Measurements from ENCODE around the gene OTOF. TPM values are rescaled to one million over a fixed set of nuclear protein-coding genes. Genes with fewer than 3 reads are reported as not detected.

The OTOF gene
- total and polyA plus RNA-seq, 3 experiments from 2014 or later = 1.7 to 2.6 (median 1.7) TPM

DNA sequence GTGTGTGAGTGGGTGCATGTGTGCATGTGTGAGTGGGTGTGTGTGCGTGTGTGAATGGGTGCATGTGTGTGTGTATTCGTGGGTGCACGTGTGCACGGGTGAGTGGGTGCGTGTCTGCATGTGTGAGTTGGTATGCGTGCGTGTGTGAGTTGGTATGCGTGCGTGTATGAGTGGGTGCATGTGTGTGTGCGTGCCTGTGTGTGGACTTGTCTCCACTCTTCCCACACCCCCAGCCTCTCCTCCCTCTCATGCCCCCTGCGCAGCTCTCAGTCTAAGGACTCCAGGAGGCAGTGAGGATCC is 5.1 kb upstream of the OTOF start:
- H3K36me3 ChIP-seq (ENCODE audit: insufficient read depth, low read length) = no peaks in the 10 kb centered on the region
- Mint-ChIP-seq H3K36me3 (no peaks in the 10 kb centered on the region), H3K27ac (no peak overlapping the region), H3K9me3 (no peaks in the 10 kb centered on the region), H3K4me1 (no peaks in the 10 kb centered on the region), H3K27me3 (peaks cover 2 to 4% of the 10 kb centered on the region in 2 donors), H3K4me3 (no peak overlapping the region)
- H3K4me3 ChIP-seq (ENCODE audit: low read length) = no peak overlapping the region
- H3K27me3 ChIP-seq (ENCODE audit: insufficient read depth, low read length, poor library complexity, severe bottlenecking) = no peaks in the 10 kb centered on the region
- ChIA-PET CTCF (no interaction called here), POLR2A (no interaction called here)
- H3K9me3 ChIP-seq (ENCODE audit: low read length) = no peaks in the 10 kb centered on the region
- H3K27ac ChIP-seq (ENCODE audit: low read depth, low read length) = no peak overlapping the region
- no peak for DNase-seq
- no peaks in the 10 kb centered on the region for H3K4me1 ChIP-seq (ENCODE audit: insufficient read depth, low read length)

DNA sequence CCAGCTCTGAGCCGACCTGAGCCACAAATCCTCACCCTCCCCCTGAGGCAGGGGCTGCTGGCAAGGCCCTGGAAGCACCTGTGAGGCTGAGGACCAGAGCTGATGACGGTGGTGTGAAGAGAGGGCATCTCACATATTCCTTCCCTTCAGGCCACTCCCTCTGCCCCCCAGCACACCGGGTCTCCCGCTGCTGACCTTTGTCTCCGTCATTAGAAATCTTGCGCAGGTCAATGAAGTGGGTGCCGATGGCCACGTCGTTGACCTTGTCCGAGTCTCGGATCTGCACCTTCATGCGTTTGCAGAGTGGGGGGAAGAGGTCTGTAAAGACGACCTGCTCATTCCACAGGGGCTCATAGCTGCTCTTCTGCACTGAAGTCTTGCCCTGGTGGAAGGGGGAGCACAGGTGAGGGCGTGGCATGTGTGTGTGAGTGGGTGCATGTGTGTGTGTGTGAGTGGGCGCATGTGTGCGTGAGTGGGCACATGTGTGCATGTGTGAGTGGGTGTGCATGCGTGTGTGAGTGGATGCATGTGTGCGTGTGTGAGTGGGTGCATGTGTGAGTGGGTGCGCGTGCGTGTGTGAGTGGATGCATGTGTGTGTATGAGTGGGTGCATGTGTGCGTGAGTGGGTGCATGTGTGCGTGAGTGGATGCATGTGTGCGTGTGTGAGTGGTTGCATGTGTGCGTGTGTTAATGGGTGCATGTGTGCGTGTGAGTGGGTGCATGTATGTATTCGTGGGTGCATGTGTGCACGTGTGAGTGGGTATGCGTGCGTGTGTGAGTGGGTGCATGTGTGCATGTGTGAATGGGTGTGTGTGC is 4.5 kb upstream of the OTOF start:
- H3K9me3 Mint-ChIP-seq = no peaks in the 10 kb centered on the region
- ChIA-PET POLR2A (interaction anchor here (0.5 kb wide), 1 partner anchor 1375 kb away, joined by 3 read pairs; no protein-coding TSS in a partner anchor), CTCF (interaction anchor here (1.3 kb wide), 1 partner anchor 19 kb away, joined by 3 read pairs; no protein-coding TSS in a partner anchor)
- H3K4me1 Mint-ChIP-seq = peaks cover 3 to 5% (median 4%) of the 10 kb centered on the region in 3 donors
- H3K4me3 Mint-ChIP-seq = no peak overlapping the region
- DNase-seq = no peak
- Histone ChIP-seq H3K9me3 (ENCODE audit: low read length) (no peaks in the 10 kb centered on the region), H3K27ac (ENCODE audit: low read depth, low read length) (no peak overlapping the region), H3K4me3 (ENCODE audit: low read length) (no peak overlapping the region), H3K27me3 (ENCODE audit: insufficient read depth, low read length, poor library complexity, severe bottlenecking) (no peaks in the 10 kb centered on the region), H3K4me1 (ENCODE audit: insufficient read depth, low read length) (no peaks in the 10 kb centered on the region), H3K36me3 (ENCODE audit: insufficient read depth, low read length) (no peaks in the 10 kb centered on the region)
- H3K27ac Mint-ChIP-seq = peak overlapping the region in 1 of 8 donors; percentile 58
- peaks cover 2 to 4% of the 10 kb centered on the region in 2 donors for H3K27me3 Mint-ChIP-seq
- no peaks in the 10 kb centered on the region for H3K36me3 Mint-ChIP-seq

DNA sequence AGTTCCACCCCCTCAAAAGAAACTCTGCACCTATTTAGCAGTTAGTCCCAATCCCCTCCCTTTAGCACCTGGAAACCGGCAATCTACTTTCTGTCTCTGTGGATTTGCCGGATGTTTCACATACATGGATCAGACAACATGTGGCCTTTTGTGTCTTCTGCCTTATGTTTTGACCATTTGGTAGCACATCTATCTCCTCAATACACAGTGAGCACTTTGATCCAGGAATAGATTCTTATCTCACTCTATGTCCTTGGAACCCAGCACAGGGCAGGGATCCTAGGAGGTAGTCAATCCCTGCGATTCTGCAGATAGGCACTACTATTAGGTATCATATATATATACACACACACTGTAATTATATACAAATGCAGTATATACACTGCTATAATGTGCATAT is 3.8 kb upstream of the OTOF start:
- Mint-ChIP-seq H3K4me1 (peaks cover 3 to 6% (median 4%) of the 10 kb centered on the region in 3 donors), H3K9me3 (no peaks in the 10 kb centered on the region), H3K36me3 (no peaks in the 10 kb centered on the region), H3K4me3 (no peak overlapping the region), H3K27ac (no peak overlapping the region), H3K27me3 (peaks cover 2 to 4% of the 10 kb centered on the region in 2 donors)
- POLR2A ChIA-PET = no interaction called here
- Histone ChIP-seq H3K4me1 (ENCODE audit: insufficient read depth, low read length) (no peaks in the 10 kb centered on the region), H3K4me3 (ENCODE audit: low read length) (no peak overlapping the region), H3K27me3 (ENCODE audit: insufficient read depth, low read length, poor library complexity, severe bottlenecking) (no peaks in the 10 kb centered on the region), H3K27ac (ENCODE audit: low read depth, low read length) (no peak overlapping the region), H3K9me3 (ENCODE audit: low read length) (no peaks in the 10 kb centered on the region), H3K36me3 (ENCODE audit: insufficient read depth, low read length) (no peaks in the 10 kb centered on the region)
- DNase-seq = no peak
- CTCF ChIA-PET = interaction anchor here (1.3 kb wide), 1 partner anchor 20 kb away, joined by 3 read pairs; no protein-coding TSS in a partner anchor

DNA sequence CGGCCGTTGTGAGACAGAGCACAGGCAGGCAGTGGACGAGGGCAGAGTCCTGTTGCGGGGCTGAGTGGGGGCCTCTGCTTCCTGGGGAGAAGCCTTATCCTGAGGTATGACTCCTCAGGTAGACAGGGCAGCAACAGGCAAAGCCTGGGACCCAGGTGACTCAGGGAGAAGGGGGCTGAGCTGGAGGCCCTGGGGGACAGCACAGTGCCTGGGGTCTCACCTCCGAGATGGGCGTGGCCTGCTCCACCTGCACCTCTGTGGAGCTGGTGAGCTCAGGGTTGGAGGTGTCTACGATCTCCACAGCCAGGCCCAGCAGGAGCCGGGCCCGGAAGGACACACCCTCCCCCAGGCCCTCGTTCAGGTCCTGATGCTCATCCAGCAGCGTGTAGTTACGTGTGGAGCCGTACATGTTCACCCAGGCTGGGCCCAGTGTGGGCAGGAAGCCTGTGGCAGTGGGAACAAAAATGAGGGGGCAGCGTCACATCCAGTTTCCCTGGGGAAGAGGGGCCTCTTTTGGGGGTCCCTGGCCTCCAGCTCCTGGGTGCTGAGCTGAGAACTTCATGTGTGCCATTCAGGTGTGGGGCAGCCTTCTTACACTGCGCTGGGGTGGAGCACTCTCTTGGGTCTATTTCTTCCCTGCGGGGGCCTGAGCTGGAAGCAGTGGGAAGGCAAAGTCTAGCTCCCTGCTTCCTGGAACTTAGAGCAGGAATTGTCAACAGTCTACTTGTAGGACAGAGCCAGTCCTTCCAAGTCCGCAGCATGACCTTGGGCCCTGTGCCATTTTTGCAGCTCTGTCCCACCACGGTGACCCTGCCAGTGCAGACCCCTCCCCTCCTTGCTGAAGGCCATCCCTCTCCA is 2.9 kb upstream of the OTOF start:
- Mint-ChIP-seq H3K4me1 (peaks cover 3 to 6% (median 4%) of the 10 kb centered on the region in 3 donors), H3K27me3 (peaks cover 2 to 4% of the 10 kb centered on the region in 2 donors), H3K4me3 (no peak overlapping the region), H3K27ac (peak overlapping the region in 1 of 8 donors; percentile 29), H3K36me3 (no peaks in the 10 kb centered on the region), H3K9me3 (no peaks in the 10 kb centered on the region)
- Histone ChIP-seq H3K36me3 (ENCODE audit: insufficient read depth, low read length) (no peaks in the 10 kb centered on the region), H3K27ac (ENCODE audit: low read depth, low read length) (no peak overlapping the region), H3K27me3 (ENCODE audit: insufficient read depth, low read length, poor library complexity, severe bottlenecking) (no peaks in the 10 kb centered on the region), H3K4me3 (ENCODE audit: low read length) (no peak overlapping the region), H3K9me3 (ENCODE audit: low read length) (no peaks in the 10 kb centered on the region), H3K4me1 (ENCODE audit: insufficient read depth, low read length) (no peaks in the 10 kb centered on the region)
- POLR2A ChIA-PET = no interaction called here
- CTCF ChIA-PET = interaction anchor here (1.3 kb wide), 1 partner anchor 21 kb away, joined by 3 read pairs; no protein-coding TSS in a partner anchor
- DNase-seq = no peak

DNA sequence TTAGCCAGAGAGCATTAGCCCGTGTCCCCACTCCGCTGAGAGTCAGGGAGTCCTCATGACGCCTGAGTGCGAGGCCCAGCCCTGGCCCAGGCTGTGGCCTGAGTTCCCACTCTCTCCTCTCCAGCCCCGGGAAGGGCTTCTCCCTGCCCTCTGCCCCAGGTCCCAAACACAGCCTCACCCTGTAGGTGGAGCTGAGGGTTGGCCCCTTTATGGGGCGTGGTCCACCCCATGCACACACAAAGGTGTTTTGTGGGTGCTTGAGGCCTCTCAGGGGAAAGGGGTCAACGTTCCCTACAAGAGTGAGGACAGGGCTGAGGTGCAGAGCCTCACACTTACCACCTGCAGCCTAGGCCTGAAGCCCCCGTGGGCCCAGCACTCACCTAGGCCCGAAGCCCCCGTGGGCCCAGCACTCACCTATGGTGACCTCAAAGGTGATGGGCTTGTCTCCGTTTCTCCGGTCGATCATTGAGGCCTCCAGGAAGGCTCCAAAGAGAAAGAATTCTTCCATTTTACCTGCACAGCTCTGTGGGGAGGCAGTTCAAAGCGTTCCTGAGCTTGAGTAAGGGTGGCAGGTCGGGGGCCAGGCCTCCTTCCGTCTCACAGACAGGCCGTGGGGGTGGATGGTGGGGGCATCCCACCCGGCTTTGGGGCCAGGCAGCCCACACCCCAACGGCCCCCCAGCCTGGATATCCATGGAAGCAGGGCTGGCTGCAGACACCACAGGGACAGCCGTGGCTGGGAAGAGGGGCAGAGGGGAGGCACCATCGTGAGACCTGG is 2.1 kb upstream of the OTOF start:
- ChIA-PET POLR2A (no interaction called here), CTCF (no interaction called here)
- H3K27me3 Mint-ChIP-seq = peaks cover 0 to under 1% of the 10 kb centered on the region in 2 donors
- no peak overlapping the region for H3K4me3 Mint-ChIP-seq
- Histone ChIP-seq H3K27ac (ENCODE audit: low read depth, low read length) (no peak overlapping the region), H3K4me1 (ENCODE audit: insufficient read depth, low read length) (no peaks in the 10 kb centered on the region), H3K36me3 (ENCODE audit: insufficient read depth, low read length) (no peaks in the 10 kb centered on the region), H3K9me3 (ENCODE audit: low read length) (no peaks in the 10 kb centered on the region), H3K27me3 (ENCODE audit: insufficient read depth, low read length, poor library complexity, severe bottlenecking) (no peaks in the 10 kb centered on the region), H3K4me3 (ENCODE audit: low read length) (no peak overlapping the region)
- H3K36me3 Mint-ChIP-seq = no peaks in the 10 kb centered on the region
- DNase-seq = no peak
- H3K4me1 Mint-ChIP-seq = peaks cover 3 to 6% (median 4%) of the 10 kb centered on the region in 3 donors
- H3K9me3 Mint-ChIP-seq = no peaks in the 10 kb centered on the region
- no peak overlapping the region for H3K27ac Mint-ChIP-seq

DNA sequence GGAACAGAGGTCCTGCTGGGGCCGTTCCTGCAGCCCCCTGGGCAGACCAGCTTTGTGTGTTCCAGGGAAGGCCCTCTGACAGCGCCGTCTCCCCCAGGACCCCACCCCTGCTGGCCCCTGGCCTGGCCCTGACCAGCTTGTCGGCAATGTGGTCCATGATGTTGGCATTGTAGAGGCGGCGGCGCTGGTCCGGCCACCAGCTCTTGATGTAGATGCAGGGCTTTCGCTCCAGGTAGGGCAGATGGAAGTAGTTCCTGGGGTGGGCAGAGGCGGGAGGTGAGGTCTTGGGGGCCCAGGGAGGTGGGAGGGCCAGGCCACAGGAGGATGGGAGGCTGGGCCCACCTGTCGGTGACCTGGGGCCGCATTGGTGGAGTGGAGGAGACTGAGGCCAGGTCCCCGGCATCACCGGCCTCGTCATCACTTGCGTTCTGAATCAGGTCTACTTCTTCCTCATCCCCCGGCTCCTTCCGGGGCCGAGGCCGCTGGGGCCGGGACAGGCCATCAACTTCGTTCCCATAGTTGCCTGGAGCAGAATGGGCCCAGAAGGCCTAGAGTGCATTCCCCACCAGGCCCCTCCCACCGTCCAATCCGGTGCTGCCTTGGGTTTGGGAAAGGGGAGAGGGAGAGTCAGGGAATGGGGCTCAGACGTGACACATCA is 1.3 kb upstream of the OTOF start:
- Histone ChIP-seq H3K27ac (ENCODE audit: low read depth, low read length) (no peak overlapping the region), H3K4me1 (ENCODE audit: insufficient read depth, low read length) (no peaks in the 10 kb centered on the region), H3K27me3 (ENCODE audit: insufficient read depth, low read length, poor library complexity, severe bottlenecking) (no peaks in the 10 kb centered on the region), H3K36me3 (ENCODE audit: insufficient read depth, low read length) (no peaks in the 10 kb centered on the region), H3K9me3 (ENCODE audit: low read length) (no peaks in the 10 kb centered on the region), H3K4me3 (ENCODE audit: low read length) (no peak overlapping the region)
- ChIA-PET CTCF (no interaction called here), POLR2A (no interaction called here)
- Mint-ChIP-seq H3K36me3 (no peaks in the 10 kb centered on the region), H3K27ac (peak overlapping the region in 1 of 8 donors; percentile 29), H3K9me3 (no peaks in the 10 kb centered on the region), H3K4me3 (no peak overlapping the region), H3K27me3 (no peaks in the 10 kb centered on the region), H3K4me1 (peaks cover 3 to 6% (median 4%) of the 10 kb centered on the region in 3 donors)
- no peak for DNase-seq

GRCh38 chr2:26478366-26478765 is 442 bp upstream of the OTOF start:
- no peaks in the 10 kb centered on the region for H3K36me3 ChIP-seq (ENCODE audit: insufficient read depth, low read length)
- CTCF ChIA-PET = no interaction called here
- H3K27ac ChIP-seq (ENCODE audit: low read depth, low read length) = no peak overlapping the region
- Mint-ChIP-seq H3K4me3 (peak overlapping the region in 1 of 7 donors; percentile 40), H3K27me3 (no peaks in the 10 kb centered on the region), H3K4me1 (peaks cover 3 to 6% (median 4%) of the 10 kb centered on the region in 3 donors), H3K36me3 (no peaks in the 10 kb centered on the region), H3K27ac (no peak overlapping the region), H3K9me3 (no peaks in the 10 kb centered on the region)
- H3K4me1 ChIP-seq (ENCODE audit: insufficient read depth, low read length) = no peaks in the 10 kb centered on the region
- no peaks in the 10 kb centered on the region for H3K27me3 ChIP-seq (ENCODE audit: insufficient read depth, low read length, poor library complexity, severe bottlenecking)
- H3K9me3 ChIP-seq (ENCODE audit: low read length) = no peaks in the 10 kb centered on the region
- POLR2A ChIA-PET = no interaction called here
- no peak for DNase-seq
- no peak overlapping the region for H3K4me3 ChIP-seq (ENCODE audit: low read length)
